COR-L47 (cell line): ENCODE results near the gene BBOX1.
A peak's percentile ranks its signal among the peaks of the same experiment; 100 is the strongest.
"Not testable (repeated sequence)": the region's sequence is repeated elsewhere in the genome, so short reads cannot be mapped to it uniquely, and the experiment has no call there.

Experiments used
- DNase-seq: peaks from one replicate; lab custom pipeline; 2025; lab: John Stamatoyannopoulos, UW

Gene BBOX1, protein sequence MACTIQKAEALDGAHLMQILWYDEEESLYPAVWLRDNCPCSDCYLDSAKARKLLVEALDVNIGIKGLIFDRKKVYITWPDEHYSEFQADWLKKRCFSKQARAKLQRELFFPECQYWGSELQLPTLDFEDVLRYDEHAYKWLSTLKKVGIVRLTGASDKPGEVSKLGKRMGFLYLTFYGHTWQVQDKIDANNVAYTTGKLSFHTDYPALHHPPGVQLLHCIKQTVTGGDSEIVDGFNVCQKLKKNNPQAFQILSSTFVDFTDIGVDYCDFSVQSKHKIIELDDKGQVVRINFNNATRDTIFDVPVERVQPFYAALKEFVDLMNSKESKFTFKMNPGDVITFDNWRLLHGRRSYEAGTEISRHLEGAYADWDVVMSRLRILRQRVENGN

DNA sequence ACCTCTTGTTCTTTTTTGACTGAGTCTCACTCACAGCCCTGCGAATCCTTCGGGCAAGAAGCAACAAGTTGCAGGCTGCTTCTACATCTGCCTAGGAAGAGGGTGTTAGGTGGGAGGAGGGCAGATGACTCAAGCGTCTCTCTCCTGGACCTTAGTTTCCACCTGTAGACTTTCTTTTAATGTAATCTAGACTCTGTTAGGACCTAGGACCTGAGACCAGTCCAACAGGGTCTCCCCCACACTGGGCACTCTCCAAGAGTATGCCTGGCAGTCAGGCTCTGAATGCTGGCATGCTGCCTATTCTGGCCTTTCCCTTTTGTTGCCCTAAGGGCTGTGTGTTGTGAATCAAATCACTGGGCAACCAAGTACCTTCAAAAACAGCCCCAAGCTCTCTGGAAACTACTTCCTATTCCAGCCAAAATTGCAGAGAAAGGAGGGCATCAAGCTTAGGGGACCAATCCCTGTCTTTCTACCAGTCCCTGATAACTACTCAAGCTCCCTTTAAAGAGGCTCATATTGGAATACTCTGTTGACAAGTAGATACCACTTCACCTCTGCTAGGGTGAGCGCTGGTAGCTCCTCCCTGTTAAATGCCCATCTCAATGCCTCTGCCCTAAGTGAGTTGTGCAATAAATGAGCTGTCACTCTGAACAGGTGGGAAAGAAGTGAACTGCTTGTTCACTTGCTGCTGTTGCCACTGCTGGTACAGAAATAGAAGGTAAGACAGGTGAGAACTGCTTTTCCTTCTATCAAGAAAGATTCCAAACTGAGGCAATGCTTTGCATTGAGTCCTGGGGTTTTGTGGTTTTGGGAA is at the start of gene BBOX1:
Gene BBOX1, plus strand, starts transcription at position 514 of the 814 bp plus-strand sequence. CDS start 14,616 bp downstream, outside the sequence.
- peak; percentile 14 for DNase-seq

DNA sequence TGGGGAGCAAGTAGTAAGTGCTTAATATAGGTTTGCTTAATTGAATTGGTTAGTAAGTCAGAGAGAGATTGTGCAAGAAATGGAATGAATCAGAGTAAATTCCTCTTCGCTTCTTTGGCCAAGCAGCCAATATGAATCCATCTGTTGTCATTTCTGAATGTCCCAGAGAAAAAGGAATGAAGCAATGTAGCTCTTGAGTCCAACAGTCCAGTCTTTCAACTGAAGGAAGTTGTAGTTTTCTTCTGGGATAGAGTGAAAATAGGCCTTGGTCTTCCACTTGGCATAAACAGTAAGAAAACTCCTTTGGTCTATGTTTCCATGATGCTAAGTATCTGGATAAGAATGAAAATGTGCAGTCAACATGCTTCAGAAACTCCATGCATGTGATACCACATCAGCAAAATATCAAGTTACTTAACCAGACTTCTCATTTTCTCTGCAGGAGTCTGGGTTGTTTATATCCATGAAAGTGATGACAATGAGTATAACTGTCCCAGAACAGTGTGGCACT is 48.5 kb upstream of the BBOX1 start:
- no peak for DNase-seq

DNA sequence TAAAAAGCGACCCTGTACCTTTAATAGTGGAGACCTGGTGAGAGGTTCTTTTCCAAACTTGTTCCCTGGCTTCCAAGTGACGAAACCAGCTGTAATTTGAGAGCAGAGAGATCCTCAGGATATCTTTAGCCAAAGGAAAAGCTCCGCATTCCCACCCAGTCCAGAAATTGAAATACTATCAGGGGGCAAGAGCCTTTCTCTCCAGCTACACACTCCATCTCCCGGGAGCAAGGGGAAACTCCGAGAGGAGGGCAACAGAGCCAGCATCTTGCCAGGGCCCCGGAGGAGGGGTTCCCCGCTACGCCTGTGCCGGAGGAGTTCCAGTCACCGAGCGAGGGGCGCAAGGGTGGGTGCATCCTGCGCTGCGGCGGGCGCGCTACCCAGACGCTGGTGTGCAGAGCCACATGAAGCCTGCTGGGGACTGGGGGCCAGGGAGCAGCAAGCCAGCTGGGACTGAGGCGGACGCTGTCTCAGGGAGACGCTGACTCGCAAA is 46.6 kb upstream of the BBOX1 start, which contains the start of gene FIBIN:
Gene FIBIN, plus strand, starts transcription at position 148 of the 493 bp plus-strand sequence. CDS start 415 bp downstream, outside the sequence.
- no peak for DNase-seq

DNA sequence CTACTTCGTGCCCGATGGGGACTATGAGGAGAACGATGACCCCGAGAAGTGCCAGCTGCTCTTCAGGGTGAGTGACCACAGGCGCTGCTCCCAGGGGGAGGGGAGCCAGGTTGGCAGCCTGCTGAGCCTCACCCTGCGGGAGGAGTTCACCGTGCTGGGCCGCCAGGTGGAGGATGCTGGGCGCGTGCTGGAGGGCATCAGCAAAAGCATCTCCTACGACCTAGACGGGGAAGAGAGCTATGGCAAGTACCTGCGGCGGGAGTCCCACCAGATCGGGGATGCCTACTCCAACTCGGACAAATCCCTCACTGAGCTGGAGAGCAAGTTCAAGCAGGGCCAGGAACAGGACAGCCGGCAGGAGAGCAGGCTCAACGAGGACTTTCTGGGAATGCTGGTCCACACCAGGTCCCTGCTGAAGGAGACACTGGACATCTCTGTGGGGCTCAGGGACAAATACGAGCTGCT is 46.0 kb upstream of the BBOX1 start:
- DNase-seq = no peak

DNA sequence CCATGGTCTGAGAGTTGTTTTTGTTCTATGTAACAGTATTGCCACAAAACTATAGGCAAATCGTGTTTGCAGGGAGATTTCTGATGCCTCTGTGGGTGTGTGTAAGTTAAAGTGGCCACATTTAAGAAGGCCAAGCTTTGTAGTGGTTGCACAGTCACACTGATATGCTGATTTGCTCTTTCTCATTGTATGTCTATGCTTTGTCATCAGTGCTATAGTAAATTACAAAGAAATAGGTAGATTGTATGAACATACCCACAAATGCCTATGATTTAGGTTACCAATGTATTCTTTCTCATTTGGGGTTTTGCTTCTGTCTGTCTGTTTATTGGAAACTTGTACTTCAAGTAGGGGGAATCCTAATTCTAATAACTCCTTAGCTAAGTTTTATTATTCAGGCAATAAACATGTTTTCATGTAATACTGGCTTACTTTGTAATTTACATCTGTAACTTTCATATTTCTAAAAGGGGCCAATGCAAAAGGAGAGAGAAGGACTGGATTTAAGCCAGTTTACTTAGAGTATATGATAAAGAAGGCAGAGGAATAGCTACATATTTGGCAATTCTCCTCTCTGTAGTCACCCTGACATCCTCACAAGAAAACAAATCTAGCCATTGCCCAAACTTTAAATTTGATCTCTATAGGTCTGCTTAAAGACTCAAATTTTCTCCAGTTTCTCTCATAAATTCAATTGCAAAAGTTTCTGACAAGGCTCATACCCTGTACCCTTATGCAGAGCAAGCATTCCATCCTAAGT is 44.7 kb upstream of the BBOX1 start:
- DNase-seq = no peak

DNA sequence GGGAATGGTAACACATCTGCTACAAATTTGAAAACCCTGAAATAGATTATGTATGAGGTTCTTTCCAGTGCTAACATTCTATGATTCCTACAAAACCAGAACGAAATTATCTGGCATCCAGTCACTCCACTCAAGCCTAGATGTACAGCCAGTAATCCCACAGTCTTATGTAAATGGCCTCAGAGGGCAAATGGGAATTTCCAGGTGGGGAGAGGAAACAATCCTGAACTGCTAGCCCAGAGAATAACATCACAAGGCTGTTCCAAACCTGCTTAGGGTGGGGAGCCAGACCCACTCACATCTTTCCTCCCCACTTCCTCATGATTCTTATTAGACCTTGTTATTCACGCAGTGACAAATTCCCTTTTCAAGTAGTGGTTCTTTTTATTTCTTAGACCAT is 43.2 kb upstream of the BBOX1 start:
- DNase-seq = no peak

DNA sequence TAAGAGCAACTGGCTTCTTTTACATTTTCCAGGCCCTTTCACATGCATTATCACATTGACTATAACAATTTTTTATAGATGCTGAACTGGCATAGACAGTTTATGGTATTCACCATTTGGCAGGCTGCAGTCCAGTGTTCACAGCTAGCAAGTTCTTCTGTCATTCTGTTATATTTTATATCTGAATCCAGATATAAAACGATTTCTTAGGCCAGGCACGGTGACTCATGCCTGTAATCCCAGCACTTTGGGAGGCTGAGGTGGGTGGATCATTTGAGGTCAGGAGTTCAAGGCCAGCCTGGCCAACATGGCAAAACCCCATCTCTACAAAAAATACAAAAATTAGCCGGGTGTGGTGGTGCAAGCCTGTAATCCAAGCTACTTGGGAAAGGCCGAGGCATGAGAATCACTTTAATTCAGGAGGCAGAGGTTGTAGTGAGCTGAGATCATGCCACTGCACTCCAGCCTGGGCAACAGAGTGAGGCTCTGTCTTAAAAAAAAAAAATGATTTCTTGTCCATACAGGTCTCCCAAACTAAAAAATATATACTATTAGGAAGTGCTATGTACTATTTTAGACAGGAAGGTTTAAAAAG is 39.4 kb upstream of the BBOX1 start:
- DNase-seq = not testable (repeated sequence)

DNA sequence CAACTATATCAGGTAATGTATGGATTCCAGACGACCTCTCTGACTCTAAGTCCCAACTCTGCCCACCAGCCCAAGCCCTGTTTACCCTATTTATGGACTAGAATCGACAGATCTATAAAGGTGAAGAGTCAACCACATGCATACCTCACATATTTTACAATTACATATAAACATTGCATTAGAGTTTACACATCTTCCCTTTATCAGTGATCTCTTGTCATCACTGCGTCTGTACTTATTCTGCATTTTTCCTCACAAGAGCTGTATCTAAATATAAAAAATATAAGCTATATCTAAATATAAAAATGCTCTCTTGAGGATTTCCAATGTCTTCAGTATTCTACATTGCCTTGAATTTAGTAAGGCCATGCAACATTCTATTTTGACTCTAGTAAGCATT is 38.2 kb upstream of the BBOX1 start:
- no peak for DNase-seq

DNA sequence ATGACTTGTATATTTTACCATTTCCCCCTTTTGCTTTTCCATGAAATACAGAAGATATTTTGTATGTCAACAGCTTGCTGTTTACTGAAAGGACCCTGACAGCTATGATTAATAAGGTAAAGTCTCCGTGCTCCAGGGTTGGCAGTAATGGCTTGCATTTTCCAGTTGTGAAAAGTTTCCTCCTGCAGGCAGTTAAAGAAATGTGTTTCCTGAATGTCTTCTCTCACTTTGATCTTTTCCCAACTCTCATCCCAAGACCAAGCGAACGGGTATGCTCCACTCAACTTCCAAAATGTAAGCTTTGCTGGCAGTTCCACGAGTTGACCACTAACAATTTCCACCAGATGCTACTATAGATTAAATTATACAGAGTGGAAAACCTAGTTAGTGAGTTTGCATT is 37.8 kb upstream of the BBOX1 start:
- DNase-seq = no peak

DNA sequence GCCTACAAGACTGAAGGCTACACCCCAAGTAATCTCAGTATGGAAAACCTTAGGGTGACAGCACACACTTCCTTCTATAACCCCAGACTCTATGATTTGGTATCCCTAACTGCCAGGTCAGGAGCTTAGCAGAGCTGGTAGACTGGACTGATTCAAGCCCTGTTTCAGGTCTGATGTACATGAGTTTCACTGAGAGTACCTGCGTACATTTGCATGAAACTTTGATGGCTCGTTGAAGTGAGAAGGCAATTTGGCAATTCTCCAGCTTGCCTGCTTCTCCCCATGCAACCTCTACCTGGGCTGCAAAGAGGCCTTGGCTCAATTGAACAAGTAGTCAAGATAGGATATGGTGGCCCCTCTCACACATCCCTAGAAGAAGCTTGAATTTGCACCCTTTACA is 36.5 kb upstream of the BBOX1 start:
- no peak for DNase-seq

DNA sequence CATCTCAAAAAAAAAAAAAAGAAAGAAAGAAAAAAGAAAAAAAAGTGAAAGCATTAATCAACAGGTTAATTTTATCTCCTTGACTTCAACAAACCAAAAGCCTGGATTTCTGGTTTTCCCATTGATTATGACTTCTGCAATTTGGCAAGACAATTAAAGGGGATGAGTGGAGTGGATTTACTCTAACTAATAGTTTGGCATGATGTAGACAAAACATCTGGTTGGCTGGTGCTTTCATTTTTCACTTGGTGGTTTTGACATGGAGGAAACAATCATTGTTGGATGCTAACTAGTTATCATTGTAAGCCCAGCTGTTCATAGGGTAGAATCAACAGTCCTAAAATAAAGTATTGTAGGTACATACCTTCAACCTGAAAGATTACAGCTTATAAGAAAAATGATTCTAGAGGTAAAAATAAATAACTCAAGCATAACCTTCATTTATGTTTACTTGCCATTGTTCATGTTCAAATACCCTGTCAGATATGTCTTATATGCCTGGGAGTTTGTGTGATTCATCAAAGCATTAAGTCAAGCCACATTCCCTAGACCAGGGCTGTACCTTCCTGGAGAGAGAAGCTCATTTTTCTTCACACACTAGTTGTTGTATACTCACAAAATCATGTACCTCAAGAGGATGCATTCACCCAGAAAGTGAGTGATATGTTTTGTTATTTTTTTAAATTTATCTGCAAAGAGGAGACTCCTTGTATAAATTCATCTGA is 31.6 kb upstream of the BBOX1 start:
- no peak for DNase-seq

DNA sequence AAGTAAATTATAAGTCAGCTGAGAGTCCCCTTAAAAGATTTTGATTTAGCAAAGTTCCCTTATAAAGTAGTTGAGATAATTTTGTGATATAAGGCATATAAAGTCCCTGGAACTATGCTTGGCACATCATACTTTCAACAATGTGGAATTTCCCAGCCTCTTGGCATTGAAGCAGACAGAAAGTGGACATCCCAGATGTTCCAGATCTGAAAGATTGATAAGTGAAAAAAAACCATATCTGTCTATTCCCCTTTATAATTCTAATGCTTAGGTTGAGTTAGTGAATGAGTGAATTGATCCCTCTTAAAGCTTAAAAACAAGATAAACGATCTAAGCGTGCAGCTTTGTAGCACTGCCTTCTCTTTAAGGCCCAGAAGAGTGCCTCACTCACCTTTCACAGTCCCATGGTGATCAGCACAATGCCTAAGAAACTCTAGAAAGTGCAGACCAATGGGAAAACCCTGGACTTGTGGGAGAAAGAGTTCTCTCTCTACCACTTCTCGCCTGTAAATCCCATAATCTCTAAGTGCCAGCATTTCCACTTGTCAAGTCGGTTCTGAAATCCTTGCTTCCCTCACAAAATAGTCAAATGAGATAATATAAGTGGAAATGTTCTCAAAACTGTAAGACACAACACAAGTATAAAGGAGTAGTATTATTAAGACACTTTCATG is 28.9 kb upstream of the BBOX1 start:
- DNase-seq = no peak

DNA sequence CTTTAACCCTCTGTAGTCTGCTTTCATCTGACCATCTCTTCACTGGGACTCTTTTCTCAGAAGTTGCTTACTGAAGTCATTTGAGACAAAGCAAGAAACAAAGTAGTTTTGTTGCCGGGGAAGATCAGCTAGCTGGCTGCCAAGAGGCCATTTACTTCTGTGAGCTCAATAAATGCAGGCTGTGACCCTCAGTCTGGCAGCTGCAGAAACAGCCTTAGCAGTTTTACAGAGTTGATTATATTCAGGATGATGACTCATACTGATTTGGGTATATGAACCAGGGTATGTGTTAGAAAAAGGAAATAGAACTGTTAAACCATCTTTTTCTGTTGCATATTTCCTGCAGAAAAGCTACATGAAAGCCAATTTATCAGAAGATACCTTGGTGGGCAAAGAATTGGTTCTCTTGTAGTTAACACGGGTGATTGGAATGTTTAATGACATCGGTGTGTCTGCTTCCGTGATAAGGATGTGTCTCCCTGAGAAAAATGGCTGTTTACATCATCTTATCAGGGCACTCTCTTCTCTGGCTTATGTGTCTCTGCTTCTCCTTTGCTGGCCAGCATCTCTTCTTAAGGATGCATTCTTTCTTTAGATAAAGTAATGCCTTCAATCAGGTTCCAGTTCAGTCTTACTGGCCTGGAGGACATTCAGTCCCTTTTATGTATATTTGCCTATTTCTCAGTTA is 28.2 kb upstream of the BBOX1 start:
- DNase-seq = no peak

DNA sequence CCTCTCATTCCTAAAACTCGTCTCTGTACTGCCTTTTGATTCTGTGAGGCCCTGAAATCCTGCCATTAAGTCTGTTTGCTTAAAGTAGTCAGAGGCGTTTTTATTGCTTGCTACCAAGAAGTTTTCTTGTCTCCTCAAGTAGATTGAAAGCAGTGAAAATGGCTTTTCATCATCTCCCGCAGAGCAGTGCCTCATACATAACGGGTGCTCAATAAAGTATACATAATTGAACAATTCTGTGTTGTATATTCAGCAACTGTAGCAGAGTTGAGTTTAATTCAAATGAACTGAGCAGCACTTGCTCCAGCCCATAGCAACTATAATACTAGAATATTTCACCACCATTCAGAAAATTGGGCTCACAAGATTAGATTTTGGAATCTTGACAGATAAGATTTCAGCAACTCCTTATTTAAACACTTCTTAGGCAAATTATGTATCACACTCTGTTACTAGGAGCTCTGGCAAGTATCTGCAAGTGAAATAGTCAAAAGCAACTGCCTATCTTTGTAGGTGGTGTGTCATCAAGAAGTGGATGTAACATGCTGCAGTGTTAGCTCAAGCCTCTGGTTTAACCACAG is 26.7 kb upstream of the BBOX1 start:
- no peak for DNase-seq

DNA sequence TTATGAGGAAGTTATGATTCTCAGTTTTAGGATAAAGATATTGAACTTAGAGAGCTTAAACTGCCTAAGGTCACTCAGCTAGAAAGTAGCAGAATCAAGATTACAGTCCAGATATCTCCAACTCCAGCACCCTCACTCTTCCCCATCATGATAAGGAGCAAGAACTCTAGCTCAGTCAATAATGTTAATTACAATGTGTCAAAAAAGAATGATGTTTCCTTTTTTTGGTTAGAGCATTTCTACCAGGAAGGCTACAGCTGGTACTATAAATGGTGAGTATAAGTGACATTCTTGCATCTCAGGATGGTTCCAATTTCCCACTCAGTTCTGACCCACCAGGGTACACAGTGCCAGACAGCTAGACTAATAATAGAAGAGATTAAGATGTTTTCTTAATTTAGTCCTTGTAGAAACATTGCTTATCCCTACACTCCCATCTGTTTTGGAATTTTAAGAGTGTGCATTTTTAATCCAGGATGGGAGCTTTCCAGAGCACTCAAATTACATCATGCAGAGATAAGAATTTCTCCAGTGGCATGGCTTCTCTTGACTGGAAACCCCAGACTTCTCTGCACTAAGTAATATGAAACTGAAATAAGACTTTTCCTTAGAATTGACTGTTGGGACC is 21.6 kb upstream of the BBOX1 start:
- no peak for DNase-seq

DNA sequence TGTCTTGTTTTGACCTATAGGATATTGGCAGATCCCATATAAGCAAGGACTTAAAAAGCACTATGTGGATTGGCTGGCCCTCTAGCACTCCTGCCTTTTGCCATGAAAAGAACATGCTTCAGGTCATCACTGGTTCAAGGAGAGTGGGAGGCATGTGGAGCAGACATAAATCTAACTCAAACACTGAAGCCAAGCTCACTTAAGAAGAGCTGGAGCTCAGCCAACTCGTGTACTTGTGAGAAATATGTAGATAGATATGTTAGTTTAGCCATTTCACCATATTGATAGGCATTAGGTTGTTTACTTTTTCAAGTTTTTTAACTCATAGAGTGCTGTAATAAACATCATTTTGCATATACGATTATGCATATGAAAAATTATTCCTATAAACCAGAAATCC is 19.9 kb upstream of the BBOX1 start:
- DNase-seq = no peak

DNA sequence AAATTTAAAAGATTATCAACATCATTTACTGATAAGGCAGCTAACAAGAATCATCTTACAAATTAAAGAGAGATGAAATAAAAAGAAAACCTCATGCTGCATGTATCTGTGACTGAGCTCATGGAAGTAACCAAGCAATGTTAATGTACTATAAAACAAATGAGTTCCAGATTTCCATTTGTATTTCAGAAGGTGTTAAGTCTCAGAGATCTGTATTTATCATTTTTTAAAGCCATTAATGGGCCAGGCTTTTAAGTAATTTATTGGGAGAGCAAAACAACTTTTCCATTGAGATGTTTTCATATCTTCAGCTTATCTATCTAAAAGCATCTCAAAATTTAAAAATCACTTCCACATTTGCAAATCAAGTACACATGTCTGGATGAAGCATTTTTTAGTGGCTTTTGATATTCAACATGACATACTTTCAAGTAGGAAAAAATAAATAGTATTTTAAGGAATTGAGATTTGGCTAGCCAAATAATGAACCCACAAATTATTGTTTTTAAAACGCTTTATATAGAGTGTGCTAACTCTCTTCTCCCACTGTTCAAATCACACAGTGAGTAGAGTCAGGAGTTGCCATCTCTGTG is 17.9 kb upstream of the BBOX1 start:
- DNase-seq = no peak

DNA sequence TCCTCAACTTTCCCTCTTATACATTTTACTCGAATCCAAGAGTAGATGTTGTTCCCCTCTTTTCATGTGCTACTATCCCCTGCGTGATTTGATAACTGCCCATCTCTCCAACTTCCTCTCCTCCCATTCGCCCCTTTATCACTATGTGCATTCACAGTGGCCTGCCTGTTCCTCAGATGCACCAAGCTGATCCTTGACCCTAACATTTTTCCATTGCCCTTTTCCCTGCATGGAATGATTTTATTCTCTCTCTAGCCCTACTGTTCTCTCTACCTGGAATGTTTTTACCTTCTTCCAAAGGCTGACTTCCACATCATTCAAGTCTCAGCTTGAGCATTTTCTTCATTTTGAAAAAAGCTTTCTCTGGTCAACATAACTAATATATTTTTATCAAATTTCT is 15.8 kb upstream of the BBOX1 start:
- no peak for DNase-seq
